ENCODE results near the gene IL22. TPM values are rescaled to one million over a fixed set of nuclear protein-coding genes. Genes with fewer than 3 reads are reported as not detected.
"Not testable (repeated sequence)": the region's sequence is repeated elsewhere in the genome, so short reads cannot be mapped to it uniquely, and the experiment has no call there.

IL22 gene
- total RNA-seq, 4 donors from 2014 or later: not detected

- Histone ChIP-seq H3K4me1 (peaks cover 0 to 18% (median 3%) of the 10 kb centered on the region in 3 donors), H3K4me3 (no peak overlapping the region), H3K27ac (no peak overlapping the region), H3K9me3 (no peaks in the 10 kb centered on the region), H3K27me3 (peaks cover 8% of the 10 kb centered on the region), H3K36me3 (no peaks in the 10 kb centered on the region)
- TF ChIP-seq POLR2A (IDR thresholded peaks at IDR 0.05) (no peak), EP300 (IDR thresholded peaks at IDR 0.05) (no peak), CTCF (IDR thresholded peaks at IDR 0.05) (no peak), POLR2AphosphoS5 (IDR thresholded peaks at IDR 0.05) (no peak)
- no peak for ATAC-seq
- WGBS, 2 donors (ENCODE audit: low coverage in 1 of 2): 88 to 89% methylated on average over 1 of the region's 1 CpG
Measured at GRCh38 chr12:68221497-68221896, 31.9 kb downstream of the IL22 start.

DNA sequence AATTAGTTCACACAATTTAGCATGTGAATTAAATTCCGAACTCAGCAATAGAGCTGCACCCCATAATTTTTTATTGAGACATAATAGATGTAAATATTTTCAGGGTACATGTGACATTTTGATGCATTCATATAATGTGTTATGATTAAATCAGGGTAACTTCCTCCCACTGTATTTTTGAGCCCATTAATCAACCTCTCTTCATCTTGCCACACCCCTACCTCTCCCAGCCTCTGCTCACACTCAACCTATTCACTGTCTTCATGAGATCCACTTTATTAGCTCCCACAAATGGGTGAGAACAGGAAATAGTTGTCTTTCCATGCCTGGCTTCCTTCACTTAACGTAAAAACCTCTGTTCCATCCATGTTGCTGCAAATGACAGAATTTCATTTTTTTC lies 42.5 kb downstream of the IL22 start:
- H3K27ac ChIP-seq: no peak overlapping the region
- H3K9me3 ChIP-seq: no peaks in the 10 kb centered on the region
- WGBS, 2 donors (ENCODE audit: low coverage in 1 of 2): 65 to 69% methylated on average over 2 of the region's 2 CpGs
- no peak for ATAC-seq
- no peaks in the 10 kb centered on the region for H3K36me3 ChIP-seq
- no peaks in the 10 kb centered on the region for H3K4me1 ChIP-seq
- TF ChIP-seq CTCF (IDR thresholded peaks at IDR 0.05): no peak
- TF ChIP-seq EP300 (IDR thresholded peaks at IDR 0.05): no peak
- TF ChIP-seq POLR2A (IDR thresholded peaks at IDR 0.05): no peak
- no peak for TF ChIP-seq POLR2AphosphoS5 (IDR thresholded peaks at IDR 0.05)
- H3K4me3 ChIP-seq: no peak overlapping the region
- H3K27me3 ChIP-seq: peaks cover 9% of the 10 kb centered on the region

- not testable (repeated sequence) for H3K27ac ChIP-seq, H3K4me1 ChIP-seq, H3K27me3 ChIP-seq, H3K36me3 ChIP-seq, H3K4me3 ChIP-seq, H3K9me3 ChIP-seq, ATAC-seq
- WGBS, 2 donors (ENCODE audit: low coverage in 1 of 2): 44 to 45% methylated on average over 5 to 11 of the region's 12 CpGs
Measured at GRCh38 chr12:68209048-68209728, 44.2 kb downstream of the IL22 start.

DNA sequence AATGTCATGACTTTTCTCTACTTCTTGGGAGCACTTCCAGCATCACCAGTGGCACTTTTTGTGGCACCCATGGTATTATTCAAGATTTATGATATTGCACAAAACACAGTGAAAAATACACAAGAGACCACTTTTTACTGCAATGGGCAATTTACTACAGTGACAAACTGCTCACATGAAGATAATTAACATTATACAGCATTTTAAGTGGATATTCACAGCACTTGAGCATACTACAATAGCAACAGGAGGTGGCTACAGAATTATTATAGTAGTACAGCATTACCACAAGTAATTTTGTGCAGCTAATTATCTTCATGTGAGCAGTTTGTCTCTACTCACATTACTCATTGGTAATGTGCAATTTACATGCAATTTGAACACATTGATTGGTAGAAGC lies 46.1 kb downstream of the IL22 start:
- TF ChIP-seq CTCF (IDR thresholded peaks at IDR 0.05) (no peak), POLR2AphosphoS5 (IDR thresholded peaks at IDR 0.05) (no peak), EP300 (IDR thresholded peaks at IDR 0.05) (no peak), POLR2A (IDR thresholded peaks at IDR 0.05) (no peak)

DNA sequence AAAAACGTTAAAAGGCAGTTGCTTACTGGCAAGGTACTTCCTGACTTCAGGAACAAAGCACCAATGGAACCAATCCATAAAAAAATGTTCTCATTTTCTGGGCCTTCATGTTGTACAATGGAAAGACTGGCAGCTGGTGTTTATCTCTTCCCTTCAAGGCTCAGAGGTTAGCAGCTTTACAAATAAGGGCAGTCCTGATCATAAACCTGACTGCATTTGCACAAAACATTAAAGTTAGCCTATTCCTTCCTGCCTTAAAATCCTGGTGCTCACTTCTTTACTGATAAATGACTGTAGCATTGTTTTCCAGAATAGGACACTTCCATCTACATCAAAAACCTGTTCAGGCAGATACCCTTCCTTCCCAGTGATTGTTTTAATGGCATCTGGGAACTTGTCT lies 47.0 kb downstream of the IL22 start:
- Histone ChIP-seq H3K9me3 (no peaks in the 10 kb centered on the region), H3K27me3 (no peaks in the 10 kb centered on the region), H3K4me1 (no peaks in the 10 kb centered on the region), H3K27ac (no peak overlapping the region), H3K4me3 (no peak overlapping the region), H3K36me3 (no peaks in the 10 kb centered on the region)
- no peak for ATAC-seq
- TF ChIP-seq POLR2AphosphoS5 (IDR thresholded peaks at IDR 0.05): no peak
- no peak for TF ChIP-seq POLR2A (IDR thresholded peaks at IDR 0.05)
- 29% methylated on average over 1 of the region's 1 CpG; no CpG with 5 or more reads in 1 of the 2 donors for WGBS, 2 donors (ENCODE audit: low coverage in 1 of 2)

More for the DNA sequence above, 46.1 kb downstream of the IL22 start:
- H3K4me3 ChIP-seq: no peak overlapping the region
- H3K4me1 ChIP-seq: no peaks in the 10 kb centered on the region
- no peak for ATAC-seq
- no peaks in the 10 kb centered on the region for H3K9me3 ChIP-seq
- no peak overlapping the region for H3K27ac ChIP-seq
- no peaks in the 10 kb centered on the region for H3K36me3 ChIP-seq
- no peaks in the 10 kb centered on the region for H3K27me3 ChIP-seq

- TF ChIP-seq EP300 (IDR thresholded peaks at IDR 0.05): no peak
- TF ChIP-seq POLR2AphosphoS5 (IDR thresholded peaks at IDR 0.05): no peak
- no peak for TF ChIP-seq POLR2A (IDR thresholded peaks at IDR 0.05)
- no peak for TF ChIP-seq CTCF (IDR thresholded peaks at IDR 0.05)
- ATAC-seq: no peak
- Histone ChIP-seq H3K4me3 (no peak overlapping the region), H3K27ac (no peak overlapping the region), H3K27me3 (no peaks in the 10 kb centered on the region), H3K9me3 (no peaks in the 10 kb centered on the region), H3K4me1 (no peaks in the 10 kb centered on the region), H3K36me3 (no peaks in the 10 kb centered on the region)
- WGBS, 2 donors (ENCODE audit: low coverage in 1 of 2): 61 to 87% methylated on average over 5 of the region's 5 CpGs
Measured at GRCh38 chr12:68203460-68203875, 49.9 kb downstream of the IL22 start.
